ENCODE measurements around the gene SFXN1.

SFXN1 gene

GRCh38 chr5:175460126-175460525, 18.2 kb upstream of the SFXN1 start:
- Mint-ChIP-seq H3K36me3 (no peaks in the 10 kb centered on the region), H3K4me1 (ENCODE audit: low read depth) (peaks cover 14% of the 10 kb centered on the region), H3K9me3 (ENCODE audit: low read depth) (no peaks in the 10 kb centered on the region), H3K27ac (no peak overlapping the region), H3K4me3 (no peak overlapping the region), H3K27me3 (no peaks in the 10 kb centered on the region)

GRCh38 chr5:175460552-175460951, 17.8 kb upstream of the SFXN1 start:
- Mint-ChIP-seq H3K4me1 (ENCODE audit: low read depth) (peaks cover 18% of the 10 kb centered on the region), H3K27me3 (no peaks in the 10 kb centered on the region), H3K4me3 (no peak overlapping the region), H3K36me3 (no peaks in the 10 kb centered on the region), H3K9me3 (ENCODE audit: low read depth) (no peaks in the 10 kb centered on the region), H3K27ac (no peak overlapping the region)

- peaks cover 24% of the 10 kb centered on the region for H3K4me1 Mint-ChIP-seq (ENCODE audit: low read depth)
- no peaks in the 10 kb centered on the region for H3K9me3 Mint-ChIP-seq (ENCODE audit: low read depth)
- no peaks in the 10 kb centered on the region for H3K27me3 Mint-ChIP-seq
- no peak overlapping the region for H3K27ac Mint-ChIP-seq
- H3K36me3 Mint-ChIP-seq, result no peaks in the 10 kb centered on the region
- no peak overlapping the region for H3K4me3 Mint-ChIP-seq
Observed at GRCh38 chr5:175461370-175461769, 17.0 kb upstream of the SFXN1 start.

- Mint-ChIP-seq H3K36me3 (no peaks in the 10 kb centered on the region), H3K27ac (peak overlapping the region; percentile 10)
Observed at GRCh38 chr5:175463641-175464040, 14.7 kb upstream of the SFXN1 start.

GRCh38 chr5:175464074-175464941, 14.1 kb upstream of the SFXN1 start:
- Mint-ChIP-seq H3K9me3 (ENCODE audit: low read depth) (no peaks in the 10 kb centered on the region), H3K4me3 (peak overlapping the region; percentile 0), H3K36me3 (no peaks in the 10 kb centered on the region), H3K27ac (peak overlapping the region; percentile 58), H3K27me3 (no peaks in the 10 kb centered on the region), H3K4me1 (ENCODE audit: low read depth) (peaks cover 25% of the 10 kb centered on the region)

More at GRCh38 chr5:175463641-175464040, 14.7 kb upstream of the SFXN1 start:
- H3K9me3 Mint-ChIP-seq (ENCODE audit: low read depth), result no peaks in the 10 kb centered on the region
- no peak overlapping the region for H3K4me3 Mint-ChIP-seq
- H3K4me1 Mint-ChIP-seq (ENCODE audit: low read depth), result peaks cover 25% of the 10 kb centered on the region
- no peaks in the 10 kb centered on the region for H3K27me3 Mint-ChIP-seq

- H3K4me3 Mint-ChIP-seq, result peak overlapping the region; percentile 0
- H3K4me1 Mint-ChIP-seq (ENCODE audit: low read depth), result peaks cover 25% of the 10 kb centered on the region
- peak overlapping the region; percentile 58 for H3K27ac Mint-ChIP-seq
- H3K9me3 Mint-ChIP-seq (ENCODE audit: low read depth), result no peaks in the 10 kb centered on the region
- no peaks in the 10 kb centered on the region for H3K27me3 Mint-ChIP-seq
- H3K36me3 Mint-ChIP-seq, result no peaks in the 10 kb centered on the region
Observed at GRCh38 chr5:175464942-175465233, 13.5 kb upstream of the SFXN1 start.

GRCh38 chr5:175465282-175465681, 13.1 kb upstream of the SFXN1 start:
- H3K9me3 Mint-ChIP-seq (ENCODE audit: low read depth), result no peaks in the 10 kb centered on the region
- peaks cover 1% of the 10 kb centered on the region for H3K36me3 Mint-ChIP-seq
- no peak overlapping the region for H3K4me3 Mint-ChIP-seq
- no peak overlapping the region for H3K27ac Mint-ChIP-seq
- H3K27me3 Mint-ChIP-seq, result no peaks in the 10 kb centered on the region
- peaks cover 23% of the 10 kb centered on the region for H3K4me1 Mint-ChIP-seq (ENCODE audit: low read depth)

GRCh38 chr5:175466700-175467318, 11.6 kb upstream of the SFXN1 start:
- no peaks in the 10 kb centered on the region for H3K9me3 Mint-ChIP-seq (ENCODE audit: low read depth)
- H3K36me3 Mint-ChIP-seq, result peaks cover 2% of the 10 kb centered on the region
- H3K4me3 Mint-ChIP-seq, result no peak overlapping the region

GRCh38 chr5:175467983-175468690, 10.2 kb upstream of the SFXN1 start:
- no peak overlapping the region for H3K27ac Mint-ChIP-seq
- H3K27me3 Mint-ChIP-seq, result no peaks in the 10 kb centered on the region
- peaks cover 2% of the 10 kb centered on the region for H3K36me3 Mint-ChIP-seq
- no peak overlapping the region for H3K4me3 Mint-ChIP-seq
- H3K9me3 Mint-ChIP-seq (ENCODE audit: low read depth), result no peaks in the 10 kb centered on the region
- peaks cover 31% of the 10 kb centered on the region for H3K4me1 Mint-ChIP-seq (ENCODE audit: low read depth)

More at GRCh38 chr5:175466700-175467318, 11.6 kb upstream of the SFXN1 start:
- no peak overlapping the region for H3K27ac Mint-ChIP-seq
- H3K27me3 Mint-ChIP-seq, result no peaks in the 10 kb centered on the region
- peaks cover 28% of the 10 kb centered on the region for H3K4me1 Mint-ChIP-seq (ENCODE audit: low read depth)

- H3K4me3 Mint-ChIP-seq, result no peak overlapping the region
- H3K9me3 Mint-ChIP-seq (ENCODE audit: low read depth), result no peaks in the 10 kb centered on the region
- peaks cover 31% of the 10 kb centered on the region for H3K4me1 Mint-ChIP-seq (ENCODE audit: low read depth)
- H3K27me3 Mint-ChIP-seq, result no peaks in the 10 kb centered on the region
- H3K27ac Mint-ChIP-seq, result no peak overlapping the region
- H3K36me3 Mint-ChIP-seq, result peaks cover 2% of the 10 kb centered on the region
Observed at GRCh38 chr5:175468892-175469291, 9.5 kb upstream of the SFXN1 start.

GRCh38 chr5:175469916-175470315, 8.4 kb upstream of the SFXN1 start:
- peaks cover 2% of the 10 kb centered on the region for H3K36me3 Mint-ChIP-seq
- H3K4me3 Mint-ChIP-seq, result no peak overlapping the region
- peaks cover 22% of the 10 kb centered on the region for H3K4me1 Mint-ChIP-seq (ENCODE audit: low read depth)
- no peaks in the 10 kb centered on the region for H3K9me3 Mint-ChIP-seq (ENCODE audit: low read depth)
- no peaks in the 10 kb centered on the region for H3K27me3 Mint-ChIP-seq
- no peak overlapping the region for H3K27ac Mint-ChIP-seq

GRCh38 chr5:175470781-175471180, 7.6 kb upstream of the SFXN1 start:
- peaks cover 2% of the 10 kb centered on the region for H3K36me3 Mint-ChIP-seq

GRCh38 chr5:175471196-175471595, 7.2 kb upstream of the SFXN1 start:
- Mint-ChIP-seq H3K4me3 (no peak overlapping the region), H3K4me1 (ENCODE audit: low read depth) (peaks cover 16% of the 10 kb centered on the region), H3K27me3 (no peaks in the 10 kb centered on the region), H3K9me3 (ENCODE audit: low read depth) (no peaks in the 10 kb centered on the region), H3K36me3 (peaks cover 2% of the 10 kb centered on the region), H3K27ac (no peak overlapping the region)

More at GRCh38 chr5:175470781-175471180, 7.6 kb upstream of the SFXN1 start:
- no peaks in the 10 kb centered on the region for H3K9me3 Mint-ChIP-seq (ENCODE audit: low read depth)
- H3K4me3 Mint-ChIP-seq, result no peak overlapping the region
- no peak overlapping the region for H3K27ac Mint-ChIP-seq
- peaks cover 14% of the 10 kb centered on the region for H3K4me1 Mint-ChIP-seq (ENCODE audit: low read depth)
- no peaks in the 10 kb centered on the region for H3K27me3 Mint-ChIP-seq

- Mint-ChIP-seq H3K27me3 (no peaks in the 10 kb centered on the region), H3K27ac (no peak overlapping the region), H3K36me3 (peaks cover 2% of the 10 kb centered on the region), H3K9me3 (ENCODE audit: low read depth) (no peaks in the 10 kb centered on the region), H3K4me1 (ENCODE audit: low read depth) (peaks cover 17% of the 10 kb centered on the region), H3K4me3 (no peak overlapping the region)
Observed at GRCh38 chr5:175471628-175472027, 6.7 kb upstream of the SFXN1 start.

- no peaks in the 10 kb centered on the region for H3K9me3 Mint-ChIP-seq (ENCODE audit: low read depth)
- H3K36me3 Mint-ChIP-seq, result peaks cover 2% of the 10 kb centered on the region
- H3K27me3 Mint-ChIP-seq, result no peaks in the 10 kb centered on the region
- H3K4me1 Mint-ChIP-seq (ENCODE audit: low read depth), result peaks cover 19% of the 10 kb centered on the region
- H3K27ac Mint-ChIP-seq, result no peak overlapping the region
- no peak overlapping the region for H3K4me3 Mint-ChIP-seq
Observed at GRCh38 chr5:175472378-175472777, 6.0 kb upstream of the SFXN1 start.
